ENCODE measurements around the gene RAD23B. TPM values are rescaled to one million over a fixed set of nuclear protein-coding genes. Genes with fewer than 3 reads are reported as not detected.
A peak's percentile ranks its signal among the peaks of the same experiment; 100 is the strongest.

RAD23B gene
- polyA plus RNA-seq, 3 donors, result 32.5 to 63.6 (median 58.4) TPM

DNA sequence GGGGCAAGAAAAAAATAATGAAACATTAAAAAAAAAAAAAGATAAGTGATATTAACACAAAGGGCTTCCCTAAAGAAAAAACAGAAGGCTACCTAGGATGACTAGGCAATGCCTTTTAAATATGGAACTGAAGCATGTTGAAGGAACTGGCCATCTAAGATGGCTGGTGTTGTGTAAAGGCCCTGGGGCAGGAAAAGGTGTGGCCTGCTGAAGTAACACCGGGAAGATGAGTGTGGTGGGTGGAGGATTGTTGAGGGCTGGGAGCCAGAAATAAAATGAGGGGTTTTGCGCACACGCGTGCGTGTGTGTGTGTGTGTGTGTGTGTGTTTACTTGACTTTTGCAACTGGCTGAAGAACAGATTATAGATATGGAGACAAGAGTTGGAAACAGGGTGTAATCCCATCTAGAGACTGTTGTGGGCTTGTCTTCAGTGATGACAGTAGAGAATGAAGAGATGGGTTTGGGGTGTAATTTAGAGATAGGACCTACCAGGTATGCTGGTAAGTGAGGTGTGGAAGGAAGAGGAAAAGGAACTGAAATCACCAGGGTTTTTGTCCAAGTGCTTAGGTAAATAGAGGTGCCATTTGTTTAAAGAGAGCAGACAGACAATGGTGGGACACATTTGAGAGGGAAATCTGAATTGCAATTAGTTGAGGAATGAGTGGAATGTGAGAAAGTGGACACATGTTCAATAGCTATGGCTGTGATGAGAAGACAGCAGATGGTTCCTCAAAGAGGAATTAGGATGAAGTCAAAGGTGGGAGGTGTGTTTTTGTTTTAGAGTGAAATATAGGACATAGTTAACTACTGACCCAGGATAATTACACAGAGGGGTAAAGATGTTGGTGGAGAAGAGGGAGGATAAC is 33.9 kb downstream of the RAD23B start:
- WGBS, 3 donors, result 83 to 92% (median 85%) methylated on average over 5 of the region's 5 CpGs
- peak overlapping the region; percentile 15 for H3K27ac ChIP-seq (ENCODE audit: low read depth, low read length)

DNA sequence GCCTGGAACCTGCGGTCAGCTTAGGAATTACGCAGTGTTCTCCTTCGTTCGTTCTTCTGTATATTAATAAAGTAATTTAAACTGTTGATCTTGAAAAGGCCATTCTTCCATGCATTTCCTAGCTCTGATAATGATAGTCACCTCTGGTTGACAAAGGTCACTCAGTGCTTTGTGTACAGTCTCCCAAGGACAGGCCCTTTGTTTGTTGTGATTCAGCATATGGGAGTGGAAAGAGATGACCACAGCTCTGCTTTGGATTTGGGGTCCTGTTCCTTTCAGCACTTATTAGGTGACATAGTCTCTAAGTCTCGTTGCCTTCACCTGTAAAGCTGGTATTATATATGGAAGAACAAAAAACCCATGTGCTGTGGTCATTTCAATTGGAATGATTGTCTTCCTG is 39.6 kb downstream of the RAD23B start:
- WGBS, 3 donors, result 84 to 94% (median 86%) methylated on average over 5 of the region's 5 CpGs
- H3K27ac ChIP-seq (ENCODE audit: low read depth, low read length), result no peak overlapping the region

DNA sequence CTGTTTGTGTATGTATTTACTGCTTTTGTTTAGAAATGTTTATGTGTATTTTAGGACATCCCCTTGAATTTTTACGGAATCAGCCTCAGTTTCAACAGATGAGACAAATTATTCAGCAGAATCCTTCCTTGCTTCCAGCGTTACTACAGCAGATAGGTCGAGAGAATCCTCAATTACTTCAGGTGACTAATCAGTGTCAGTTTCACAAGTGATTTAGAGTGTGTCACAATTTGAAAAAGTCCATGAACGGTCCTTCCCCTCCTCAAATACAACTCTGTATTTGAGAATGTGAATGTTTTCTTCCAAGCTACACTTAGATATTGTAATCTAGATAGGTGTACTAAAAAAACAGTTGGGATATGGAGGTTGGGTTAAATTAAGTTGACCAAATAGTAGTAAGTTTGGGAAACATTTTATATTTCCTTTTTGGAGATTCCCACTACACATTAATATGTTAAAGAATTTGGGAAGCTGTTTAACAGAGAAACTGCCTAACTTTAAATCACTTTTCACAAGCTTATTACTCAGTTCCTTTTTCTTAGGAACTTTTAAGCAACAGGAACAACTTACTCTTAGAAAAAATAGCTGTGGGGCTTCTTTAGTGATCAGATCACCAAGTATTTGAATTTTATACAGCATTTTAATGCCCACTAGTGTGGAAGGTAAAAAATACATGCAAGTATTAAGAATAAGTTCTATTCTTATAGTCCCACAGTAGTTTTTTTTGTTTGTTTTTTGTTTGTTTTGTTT is 40.9 kb downstream of the RAD23B start:
- WGBS, 3 donors, result 78 to 86% (median 81%) methylated on average over 4 of the region's 4 CpGs

DNA sequence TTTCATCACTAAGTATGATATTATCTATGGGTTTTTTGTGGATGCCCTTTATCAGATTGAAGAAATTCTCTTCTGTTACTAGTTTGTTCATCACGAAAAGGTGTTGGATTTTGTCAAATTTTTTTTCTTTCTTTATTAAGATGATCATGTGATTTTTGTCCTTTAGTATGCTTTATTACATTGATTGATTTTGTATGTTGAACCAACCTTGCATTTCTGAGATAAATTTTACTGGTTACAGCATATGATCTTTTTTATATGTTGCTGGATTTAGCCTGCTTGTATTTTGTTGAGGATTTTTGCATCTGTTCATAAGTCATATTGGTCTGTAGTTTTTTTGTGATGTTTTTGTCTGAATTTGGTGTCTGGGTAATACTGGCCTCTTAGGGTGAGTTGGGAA is 42.8 kb downstream of the RAD23B start:
- H3K27ac ChIP-seq (ENCODE audit: low read depth, low read length), result no peak overlapping the region
- WGBS, 3 donors, result 95 to 100% (median 97%) methylated on average over 1 of the region's 1 CpG

More for the DNA sequence above, 40.9 kb downstream of the RAD23B start:
- no peak overlapping the region for H3K27ac ChIP-seq (ENCODE audit: low read depth, low read length)

DNA sequence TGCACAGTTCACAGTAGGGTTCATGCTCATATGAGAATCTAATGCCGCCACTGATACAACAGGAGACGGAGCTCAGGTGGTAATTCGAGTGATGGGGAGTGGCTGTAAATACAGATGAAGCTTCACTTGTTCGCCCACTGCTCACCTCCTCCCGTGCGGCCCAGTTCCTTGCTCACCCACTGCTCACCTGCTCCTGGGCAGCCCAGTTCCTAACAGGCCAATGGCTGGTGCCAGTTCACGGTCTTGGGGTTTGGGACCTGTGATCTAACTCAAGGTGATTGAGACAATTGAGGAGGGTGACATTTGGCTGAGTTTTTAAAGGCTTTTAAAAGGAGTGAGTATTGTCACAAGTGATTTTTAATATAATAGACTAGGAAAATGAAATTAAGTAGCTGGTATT is 45.4 kb downstream of the RAD23B start:
- H3K27ac ChIP-seq (ENCODE audit: low read depth, low read length), result no peak overlapping the region
- 97 to 98% (median 97%) methylated on average over 7 of the region's 7 CpGs for WGBS, 3 donors

DNA sequence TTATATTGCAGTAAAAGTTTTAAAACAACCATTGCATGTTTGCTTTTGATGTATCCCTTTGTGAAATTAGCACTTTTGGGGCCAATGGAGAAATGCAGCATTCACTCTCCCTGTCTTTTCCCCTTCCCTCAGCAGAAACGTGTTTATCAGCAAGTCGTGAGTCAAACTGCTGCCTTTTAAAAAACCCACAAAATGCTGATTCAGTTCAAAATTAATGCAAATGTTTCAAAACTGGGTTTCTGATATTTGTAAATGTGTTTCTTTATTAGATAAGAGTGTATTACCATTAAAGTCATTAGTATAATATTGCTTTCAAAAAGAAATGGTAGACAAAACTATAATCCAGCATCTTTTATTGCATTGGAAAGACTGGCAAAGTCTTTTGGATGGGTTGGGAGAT is 47.3 kb downstream of the RAD23B start:
- no peak overlapping the region for H3K27ac ChIP-seq (ENCODE audit: low read depth, low read length)
- WGBS, 3 donors, result 54 to 79% (median 69%) methylated on average over 2 of the region's 2 CpGs

DNA sequence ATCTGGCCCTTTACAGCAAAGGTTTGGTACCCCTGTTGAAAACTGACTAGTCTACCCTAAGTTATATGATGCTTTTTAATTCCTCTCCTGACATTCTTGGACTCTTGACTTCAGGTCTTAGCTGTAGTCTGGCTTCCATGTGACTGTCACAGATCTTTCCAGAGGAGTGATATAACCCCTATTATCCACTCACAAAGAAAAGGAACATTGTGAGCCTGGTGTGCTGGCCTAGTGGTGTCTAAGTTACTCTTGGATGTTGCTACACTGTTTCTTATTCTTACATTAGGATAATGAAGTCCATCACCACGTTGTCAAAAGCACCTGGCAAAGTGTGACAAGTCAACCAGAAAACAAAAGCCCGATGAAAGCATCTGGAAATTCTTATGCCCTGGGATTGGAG is 49.8 kb downstream of the RAD23B start:
- WGBS, 3 donors, result 94 to 97% (median 94%) methylated on average over 2 of the region's 2 CpGs
- no peak overlapping the region for H3K27ac ChIP-seq (ENCODE audit: low read depth, low read length)

DNA sequence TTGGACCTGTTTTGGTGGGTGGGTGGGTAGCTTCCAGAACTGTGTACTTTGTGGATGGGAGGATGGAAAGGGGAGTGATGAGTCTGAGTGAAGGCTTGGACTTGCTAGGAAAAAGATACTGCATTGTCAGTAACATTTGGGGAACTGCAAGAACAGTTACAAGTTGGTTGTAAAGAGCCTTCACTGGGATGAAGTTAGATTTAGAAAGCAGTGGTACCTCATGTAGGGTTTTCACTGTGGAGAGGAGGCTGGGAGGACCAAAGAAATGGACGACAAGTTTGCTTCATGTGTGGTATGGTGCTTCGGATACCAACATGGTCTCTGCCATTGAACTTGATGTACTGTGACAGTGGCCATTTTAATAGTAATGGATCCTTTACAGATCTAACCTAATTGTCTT is 50.3 kb downstream of the RAD23B start:
- 95 to 99% (median 98%) methylated on average over 2 of the region's 2 CpGs for WGBS, 3 donors
- H3K27ac ChIP-seq (ENCODE audit: low read depth, low read length), result no peak overlapping the region

DNA sequence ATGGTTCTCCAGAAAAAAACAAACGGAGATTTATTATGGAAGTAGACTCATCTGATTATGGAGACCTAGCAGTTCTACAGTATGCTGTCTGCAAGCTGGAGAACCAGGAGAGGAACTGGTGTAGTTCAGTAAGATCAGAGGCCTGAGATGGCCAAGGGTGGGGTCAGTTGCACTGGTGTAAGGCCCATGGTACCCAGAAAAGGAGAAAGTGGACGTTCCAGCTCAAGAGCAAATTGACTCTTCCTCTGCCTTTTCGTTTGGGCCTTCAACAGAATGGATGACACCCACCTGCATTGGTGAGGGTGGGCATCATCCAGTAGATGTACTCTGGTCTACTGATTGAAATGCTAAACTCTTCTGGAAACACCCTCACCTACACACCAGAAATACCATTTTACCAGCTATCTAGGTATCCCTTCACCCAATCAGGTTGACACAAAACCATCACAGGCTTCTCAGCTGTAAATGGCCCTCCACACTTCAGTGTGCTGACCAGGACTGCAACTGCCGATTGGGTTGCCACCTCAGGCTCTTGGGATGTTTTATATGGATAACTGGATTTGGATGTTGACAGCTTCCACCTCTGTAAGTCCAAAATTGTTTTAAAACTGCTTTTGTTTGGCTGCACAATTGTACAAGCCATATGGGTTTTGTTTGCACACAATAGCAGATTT is 51.2 kb downstream of the RAD23B start:
- no peak overlapping the region for H3K27ac ChIP-seq (ENCODE audit: low read depth, low read length)
- 90 to 96% (median 91%) methylated on average over 4 of the region's 4 CpGs for WGBS, 3 donors

DNA sequence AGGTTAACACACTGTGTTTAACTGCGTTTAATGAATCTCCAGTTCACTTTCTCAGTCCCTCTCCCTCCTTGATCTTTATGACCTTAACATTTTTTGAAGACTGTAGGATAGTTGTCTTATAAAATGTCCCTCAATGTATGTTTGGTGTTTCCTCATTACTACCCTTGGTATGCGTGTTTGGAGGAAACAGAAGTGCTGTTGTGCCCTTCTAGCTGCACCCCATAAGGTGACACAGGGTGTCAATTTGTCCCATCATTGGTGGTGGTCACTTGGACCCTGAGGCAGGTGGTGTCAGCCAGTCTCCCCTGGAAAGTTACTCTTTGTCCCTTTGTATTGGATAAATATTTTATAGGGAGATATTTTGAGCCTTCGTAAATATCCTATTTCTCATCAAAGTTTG is 52.3 kb downstream of the RAD23B start:
- no peak overlapping the region for H3K27ac ChIP-seq (ENCODE audit: low read depth, low read length)
- 89 to 96% (median 91%) methylated on average over 3 of the region's 3 CpGs for WGBS, 3 donors

DNA sequence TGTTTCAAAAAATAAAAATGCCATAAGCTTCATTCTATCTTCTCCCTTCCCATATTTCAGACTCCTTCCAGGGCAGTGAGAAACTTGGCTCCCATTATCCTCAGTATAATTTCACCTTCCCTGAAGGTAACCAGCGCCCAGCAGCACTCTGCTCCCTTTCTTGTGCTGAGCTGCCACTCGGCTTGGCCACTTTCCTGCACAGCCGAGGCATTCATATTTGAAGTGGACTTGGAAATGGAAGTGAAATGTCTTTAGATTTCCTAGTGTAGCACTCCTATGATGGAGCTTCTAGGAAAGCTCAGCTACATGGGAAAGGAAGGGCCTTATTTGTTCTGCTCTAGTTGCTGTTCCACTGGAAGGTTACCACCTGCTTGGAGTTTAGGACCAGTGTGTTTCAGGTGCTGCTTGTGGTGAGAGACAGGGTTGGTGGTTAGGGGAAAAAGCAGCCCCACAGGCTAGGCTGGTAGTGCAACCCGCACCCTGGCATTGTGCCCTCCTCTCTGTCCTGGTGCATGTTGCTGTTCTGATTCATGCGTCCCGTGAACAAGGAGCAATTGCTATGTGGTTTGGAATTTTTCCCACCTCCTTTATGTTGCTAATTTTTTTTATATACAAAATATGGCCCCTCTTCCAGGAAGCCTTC is 53.8 kb downstream of the RAD23B start:
- 53 to 77% (median 63%) methylated on average over 6 of the region's 6 CpGs for WGBS, 3 donors
- no peak overlapping the region for H3K27ac ChIP-seq (ENCODE audit: low read depth, low read length)

DNA sequence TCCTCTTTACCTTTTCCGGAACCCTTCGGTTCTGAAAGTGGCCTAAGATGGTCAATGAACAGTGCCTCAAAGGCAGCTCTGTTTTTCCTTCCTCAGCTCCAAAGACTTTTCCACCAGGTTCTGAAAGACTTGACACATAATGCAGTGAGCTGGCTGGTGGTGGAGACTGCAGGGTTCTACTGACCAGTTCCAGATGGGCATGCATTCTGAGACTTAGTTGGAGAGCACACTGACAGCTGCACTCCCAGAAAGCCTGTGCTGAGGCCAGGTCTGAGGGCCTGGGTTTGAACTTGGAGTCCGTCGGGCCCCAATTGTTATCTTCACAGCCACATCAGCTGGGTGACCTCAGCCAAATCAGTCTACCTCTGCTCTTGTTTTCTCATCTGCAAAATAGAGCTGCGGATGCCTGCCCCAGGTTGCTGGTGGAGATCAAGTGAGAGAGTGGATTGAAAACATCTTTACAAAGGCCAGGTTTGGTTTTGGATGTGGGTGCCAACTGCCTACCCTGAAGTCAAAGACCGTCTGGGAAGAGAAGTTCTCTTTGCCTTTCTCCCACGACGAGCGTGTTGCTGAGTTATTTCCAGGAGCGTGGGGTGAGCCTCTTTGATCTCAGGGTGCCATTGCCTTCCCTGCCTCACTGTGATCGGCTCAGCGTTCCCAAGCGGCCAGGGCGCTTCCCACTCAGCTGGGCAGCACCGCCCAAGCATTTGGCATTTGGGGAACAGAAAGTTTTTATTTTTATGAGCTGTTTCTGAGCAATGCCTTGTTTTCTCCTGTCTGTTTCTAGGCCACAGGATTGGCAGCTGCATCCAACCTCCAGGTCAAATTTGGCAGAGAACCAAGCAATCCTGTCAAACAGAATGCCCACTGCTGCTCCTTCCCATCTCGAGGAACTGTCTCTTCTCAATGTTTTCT is 54.9 kb downstream of the RAD23B start:
- WGBS, 3 donors, result 65 to 80% (median 75%) methylated on average over 16 of the region's 16 CpGs
- no peak overlapping the region for H3K27ac ChIP-seq (ENCODE audit: low read depth, low read length)

DNA sequence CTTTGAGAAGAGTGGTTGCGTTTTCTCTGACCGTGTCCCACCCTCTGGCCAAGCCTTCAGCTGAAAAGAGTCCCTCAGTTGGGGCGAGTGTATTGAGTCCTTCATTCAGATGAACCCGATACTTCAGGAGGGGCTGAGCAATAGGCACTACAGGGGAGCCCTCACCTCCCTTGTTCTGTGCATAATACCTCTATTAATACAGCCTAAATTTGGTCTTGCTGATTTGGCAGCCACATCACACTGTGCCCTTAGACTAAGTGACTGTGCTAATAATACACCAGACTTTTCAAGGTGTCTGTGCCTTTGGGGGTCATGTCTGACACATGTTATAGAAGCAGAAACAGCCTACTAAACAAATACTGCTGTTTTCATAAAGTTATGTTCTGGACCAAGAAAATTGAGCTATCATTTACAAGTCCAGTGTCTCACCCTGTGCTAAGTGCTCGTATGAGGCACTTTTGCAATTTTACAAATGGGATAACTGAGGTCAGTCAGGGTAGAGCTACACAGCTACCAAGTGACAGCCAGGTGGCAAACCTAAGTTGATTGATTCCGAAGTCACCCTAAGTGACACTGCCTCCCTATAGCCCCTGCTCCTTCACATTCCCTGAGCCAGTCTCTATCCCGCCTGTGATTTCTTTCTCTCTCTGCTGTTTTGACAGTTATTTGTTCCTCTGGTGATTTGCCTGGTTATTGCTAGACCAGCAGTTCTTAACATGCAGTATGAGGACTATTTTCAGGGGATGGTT is 56.0 kb downstream of the RAD23B start:
- no peak overlapping the region for H3K27ac ChIP-seq (ENCODE audit: low read depth, low read length)
- 88 to 97% (median 95%) methylated on average over 7 of the region's 7 CpGs for WGBS, 3 donors

DNA sequence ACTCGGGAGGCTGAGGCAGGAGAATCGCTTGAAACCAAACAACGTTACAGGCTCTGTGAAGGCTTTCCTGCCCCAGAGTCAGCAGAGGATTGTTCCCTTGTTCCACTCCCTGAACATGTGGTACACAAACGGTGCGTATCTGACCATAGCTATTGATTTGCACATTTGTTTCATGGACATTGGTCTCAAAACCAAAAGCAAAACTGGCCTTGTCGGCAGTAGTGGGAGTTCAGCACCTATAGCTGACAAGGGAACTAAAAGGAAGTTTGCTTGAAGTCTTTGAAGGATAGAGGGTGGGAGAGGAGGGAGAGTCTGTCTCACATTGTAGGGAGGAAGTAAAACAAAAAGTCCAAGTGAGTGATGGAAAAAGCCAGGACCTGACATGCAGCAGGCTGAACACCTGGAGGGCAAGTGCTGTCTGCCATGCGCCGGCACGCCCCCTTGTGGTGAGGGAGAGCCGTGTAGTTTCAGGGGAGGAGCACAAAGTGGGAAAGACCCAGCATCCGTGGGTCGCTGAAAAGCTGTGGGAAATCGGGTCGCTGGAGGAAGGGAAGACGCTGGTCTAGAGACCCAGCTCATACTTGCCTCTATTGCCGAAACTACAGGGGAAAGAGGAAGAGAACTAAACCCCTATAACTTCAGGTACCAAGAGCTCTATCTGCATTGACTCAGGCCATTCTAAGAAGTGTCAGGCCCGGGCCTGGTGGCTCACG is 58.0 kb downstream of the RAD23B start:
- no peak overlapping the region for H3K27ac ChIP-seq (ENCODE audit: low read depth, low read length)
- WGBS, 3 donors, result 31 to 42% (median 41%) methylated on average over 18 of the region's 18 CpGs

DNA sequence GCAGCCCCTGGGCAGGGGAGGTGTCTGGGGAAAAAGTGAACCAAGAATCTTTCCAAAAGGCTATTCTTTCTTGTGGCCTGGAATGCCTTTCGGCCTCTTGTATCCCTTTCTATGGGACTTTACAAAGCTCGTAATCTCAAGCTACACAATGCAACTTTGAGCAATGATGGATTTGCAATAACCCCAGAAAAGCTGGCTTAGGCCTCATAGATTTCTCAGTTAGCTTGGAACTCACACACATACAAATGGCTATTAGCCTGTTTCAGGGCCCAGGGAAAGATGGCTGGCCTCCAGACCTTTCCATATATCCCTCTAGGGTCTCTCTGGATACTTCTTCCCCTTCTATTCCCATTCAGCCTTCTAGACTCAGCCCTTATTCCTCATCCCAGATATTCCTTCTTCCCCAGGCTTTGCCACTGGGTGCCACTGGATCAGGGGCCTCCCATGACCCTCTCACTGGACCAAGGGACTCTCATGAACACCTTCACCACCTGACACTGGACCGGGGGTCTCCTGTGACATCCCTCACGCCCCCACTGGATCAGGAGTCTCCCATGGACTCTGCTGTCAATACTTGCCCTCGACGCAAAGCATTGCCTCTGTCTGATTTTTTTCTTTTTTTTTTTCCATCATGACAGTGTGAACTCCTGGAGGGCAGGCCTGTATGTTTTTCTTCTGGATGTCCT is 59.5 kb downstream of the RAD23B start:
- no peak overlapping the region for H3K27ac ChIP-seq (ENCODE audit: low read depth, low read length)
- 85 to 92% (median 86%) methylated on average over 6 of the region's 6 CpGs for WGBS, 3 donors

DNA sequence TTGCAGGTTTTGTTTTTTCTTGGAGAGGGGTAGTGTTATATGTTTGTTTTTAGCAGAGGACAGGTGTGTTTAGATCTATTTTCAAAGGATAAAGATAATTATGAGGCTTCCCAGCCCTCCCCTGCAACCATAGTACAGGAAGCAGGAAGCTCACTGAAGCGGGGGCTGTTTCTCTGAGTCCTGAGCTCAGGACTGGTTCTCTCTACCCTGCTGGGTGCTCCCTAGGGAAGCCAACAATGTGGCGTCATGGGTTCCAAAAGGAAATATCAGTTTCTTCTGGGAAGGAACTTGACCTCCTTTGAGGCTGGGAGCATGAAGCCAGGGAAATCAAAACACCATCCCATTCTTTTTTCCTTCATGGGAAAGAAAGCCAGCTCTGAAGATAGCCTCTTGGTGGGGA is 62.2 kb downstream of the RAD23B start:
- no peak overlapping the region for H3K27ac ChIP-seq (ENCODE audit: low read depth, low read length)
- WGBS, 3 donors, result 39 to 59% (median 39%) methylated on average over 2 of the region's 2 CpGs

Measured in adipose tissue (tissue), 3 donors.